ENCODE data around the gene CLIP2.
"Not testable (repeated sequence)": the region's sequence is repeated elsewhere in the genome, so short reads cannot be mapped to it uniquely, and the experiment has no call there.

The CLIP2 gene

GRCh38 chr7:74412603-74413002 is 123.4 kb downstream of the CLIP2 start:
- peak; percentile 46 for DNase-seq (ENCODE audit: low read depth)
- no peak for TF ChIP-seq CTCF (IDR thresholded peaks at IDR 0.05; ENCODE audit: low read length, missing control alignments)
- no peak overlapping the region for H3K4me3 ChIP-seq (replicated peaks; ENCODE audit: low read depth, low read length)

- not testable (repeated sequence) for H3K4me3 ChIP-seq (replicated peaks; ENCODE audit: low read depth, low read length); DNase-seq (ENCODE audit: low read depth)
These were observed 125.6 kb downstream of the CLIP2 start for GRCh38 chr7:74414595-74415333.

GRCh38 chr7:74417419-74417971 is 128.3 kb downstream of the CLIP2 start:
- no peak overlapping the region for H3K4me3 ChIP-seq (replicated peaks; ENCODE audit: low read depth, low read length)
- peak; percentile 97 for TF ChIP-seq CTCF (IDR thresholded peaks at IDR 0.05; ENCODE audit: low read length, missing control alignments)
- peak; percentile 74 for DNase-seq (ENCODE audit: low read depth)

GRCh38 chr7:74418076-74418475 is 128.9 kb downstream of the CLIP2 start:
- TF ChIP-seq CTCF (IDR thresholded peaks at IDR 0.05; ENCODE audit: low read length, missing control alignments) = no peak
- no peak for DNase-seq (ENCODE audit: low read depth)
- H3K4me3 ChIP-seq (replicated peaks; ENCODE audit: low read depth, low read length) = no peak overlapping the region

GRCh38 chr7:74418538-74418937 is 129.3 kb downstream of the CLIP2 start:
- H3K4me3 ChIP-seq (replicated peaks; ENCODE audit: low read depth, low read length) = no peak overlapping the region
- DNase-seq (ENCODE audit: low read depth) = no peak
- no peak for TF ChIP-seq CTCF (IDR thresholded peaks at IDR 0.05; ENCODE audit: low read length, missing control alignments)

- not testable (repeated sequence) for DNase-seq (ENCODE audit: low read depth); H3K4me3 ChIP-seq (replicated peaks; ENCODE audit: low read depth, low read length)
These were observed 130.0 kb downstream of the CLIP2 start for GRCh38 chr7:74419232-74419631.

- no peak for DNase-seq (ENCODE audit: low read depth)
- H3K4me3 ChIP-seq (replicated peaks; ENCODE audit: low read depth, low read length) = no peak overlapping the region
- no peak for TF ChIP-seq CTCF (IDR thresholded peaks at IDR 0.05; ENCODE audit: low read length, missing control alignments)
These were observed 130.8 kb downstream of the CLIP2 start for GRCh38 chr7:74420006-74420405.

- TF ChIP-seq CTCF (IDR thresholded peaks at IDR 0.05; ENCODE audit: low read length, missing control alignments) = no peak
- no peak overlapping the region for H3K4me3 ChIP-seq (replicated peaks; ENCODE audit: low read depth, low read length)
- no peak for DNase-seq (ENCODE audit: low read depth)
These were observed 135.2 kb downstream of the CLIP2 start for GRCh38 chr7:74424291-74424880.
